ENCODE results near the gene TRPM5.

- no peak for TF ChIP-seq CTCF (IDR thresholded peaks at IDR 0.05)
- TF ChIP-seq POLR2A (IDR thresholded peaks at IDR 0.05), result no peak
Observed at GRCh38 chr11:2427721-2428321, 16.5 kb downstream of the TRPM5 start.

All from prostate gland (tissue), 2 donors.